Endothelial cell of umbilical vein (primary cell): ENCODE data around the gene TCEAL4. TPM values are rescaled to one million over a fixed set of nuclear protein-coding genes. Genes with fewer than 3 reads are reported as not detected.

Experiments
- BruUV-seq: library from RNA; stranded (reverse); fragments of 400-500 nt; replicated peaks from 2 replicates; lab custom pipeline; 2021; lab: Mats Ljungman, UMichigan
- CTCF ChIA-PET: fragments of 300-600, 350-600 bp; sonication (Branson Sonifier 250); formaldehyde crosslinking; loops from one replicate; lab custom pipeline; 2021; ENCODE audit warnings: antibody characterized with exemption, inconsistent platforms; lab: Charles Lee
- POLR2A ChIA-PET: fragments of 300-600, 350-600 bp; sonication (Branson Sonifier 250); formaldehyde crosslinking; loops from one replicate; lab custom pipeline; 2021; ENCODE audit warnings: antibody characterized with exemption, inconsistent platforms; lab: Charles Lee
- DNase-seq: peaks from one replicate; pipeline ENCODE4 v3.0.0-alpha.2; 2011; ENCODE audit warnings: low read depth, low spot score
- FAIRE-seq: peaks from 2 replicates; lab custom pipeline; 2011; peaks lifted over from hg19 to GRCh38; lab: Jason Lieb, UNC
- H2AFZ ChIP-seq: 2 replicates; pipeline ENCODE4 v1.6.0; 2012; ENCODE audit warnings: low read depth, low read length, control low read depth, inconsistent platforms
- H3K27ac ChIP-seq: 2 replicates; pipeline ENCODE4 v1.5.1; 2011; ENCODE audit warnings: low read depth, mild to moderate bottlenecking, control low read depth, low read length, moderate library complexity; ENCODE audit not compliant: insufficient read depth
- H3K27me3 ChIP-seq, 2 experiments: 2 replicates each; pipeline versions ENCODE4 v1.6.0 to v1.6.1; 2011; ENCODE audit warnings: low read length in 2 of 2, mixed read lengths in 1 of 2; ENCODE audit not compliant: control insufficient read depth in 2 of 2, insufficient read depth in 2 of 2
- H3K36me3 ChIP-seq, 2 experiments: 2 replicates in 1 of 2; 3 replicates in 1 of 2; pipeline ENCODE4 v1.5.1; 2011; ENCODE audit warnings: low read length in 2 of 2, mild to moderate bottlenecking in 1 of 2, moderate library complexity in 1 of 2; ENCODE audit not compliant: control insufficient read depth in 2 of 2, insufficient read depth in 2 of 2; ENCODE audit errors: extremely low read depth in 1 of 2
- H3K4me1 ChIP-seq: 3 replicates; pipeline ENCODE4 v1.5.1; 2011; ENCODE audit warnings: mild to moderate bottlenecking, low read length; ENCODE audit not compliant: control insufficient read depth, insufficient read depth; ENCODE audit errors: extremely low read depth
- H3K4me2 ChIP-seq: 2 replicates; pipeline ENCODE4 v1.6.1; 2011; ENCODE audit warnings: low read length, control low read depth, mixed read lengths; ENCODE audit not compliant: insufficient read depth
- H3K4me3 ChIP-seq, 3 experiments: fragments of 200-600 bp in 1 of 3; sonication (generic), shearing (Covaris generic) in 1 of 3; replicated peaks in 1 of 3; 2 replicates each; pipeline ENCODE4 v1.5.1; 2011 to 2016; ENCODE audit warnings: control low read depth in 3 of 3, low read length in 3 of 3, mild to moderate bottlenecking in 2 of 3, inconsistent platforms in 1 of 3, low read depth in 1 of 3, moderate library complexity in 1 of 3; ENCODE audit not compliant: insufficient read depth in 1 of 3
- H3K79me2 ChIP-seq: 2 replicates; pipeline ENCODE4 v1.6.0; 2012; ENCODE audit warnings: low read length, inconsistent platforms; ENCODE audit not compliant: control insufficient read depth, insufficient read depth
- H3K9ac ChIP-seq: replicated peaks from 2 replicates; pipeline ENCODE3; 2011; ENCODE audit warnings: low read length, control low read depth; ENCODE audit not compliant: insufficient read depth; ENCODE audit errors: extremely low read depth
- H3K9me1 ChIP-seq: replicated peaks from 3 replicates; pipeline ENCODE4 v1.6.0; 2011; ENCODE audit warnings: mild to moderate bottlenecking, low read length; ENCODE audit not compliant: control insufficient read depth, insufficient read depth; ENCODE audit errors: extremely low read depth
- H3K9me3 ChIP-seq: replicated peaks from 2 replicates; pipeline ENCODE4 v1.5.1; 2012; ENCODE audit warnings: low read length, inconsistent platforms; ENCODE audit not compliant: control insufficient read depth, insufficient read depth
- H4K20me1 ChIP-seq: replicated peaks from 2 replicates; pipeline ENCODE3; 2011; ENCODE audit warnings: mild to moderate bottlenecking, low read length; ENCODE audit not compliant: control insufficient read depth, insufficient read depth; ENCODE audit errors: extremely low read depth
- CTCF ChIP-seq, 2 donors: IDR thresholded peaks; 1 replicate in 1 of 2; 2 replicates in 1 of 2; pipeline ENCODE4 v1.5.1; 2011; ENCODE audit warnings: low read length in 2 of 2, mild to moderate bottlenecking in 2 of 2, moderate library complexity in 2 of 2, control low read depth in 1 of 2, inconsistent platforms in 1 of 2, low read depth in 1 of 2; ENCODE audit not compliant: insufficient read depth in 1 of 2; ENCODE audit errors: extremely low read depth in 1 of 2
- EZH2 ChIP-seq: IDR thresholded peaks from 2 replicates; pipeline ENCODE4 v1.6.1; 2012; ENCODE audit warnings: borderline replicate concordance, low read depth, mild to moderate bottlenecking, moderate library complexity, low read length, inconsistent platforms; ENCODE audit not compliant: severe bottlenecking
- FOS ChIP-seq: IDR thresholded peaks from 2 replicates; pipeline ENCODE4 v1.6.1; 2011; ENCODE audit warnings: mild to moderate bottlenecking, low read length, moderate library complexity, borderline replicate concordance; ENCODE audit not compliant: insufficient read depth
- GATA2 ChIP-seq: IDR thresholded peaks from 2 replicates; pipeline ENCODE4 v1.7.0; 2011; ENCODE audit warnings: low read depth, mild to moderate bottlenecking, moderate library complexity, mixed read lengths, low read length; ENCODE audit not compliant: insufficient read length, insufficient read depth
- JUN ChIP-seq: IDR thresholded peaks from 2 replicates; pipeline ENCODE4 v1.6.1; 2011; ENCODE audit warnings: borderline replicate concordance, low read depth; ENCODE audit not compliant: insufficient read length, insufficient read depth
- MAX ChIP-seq: IDR thresholded peaks from 2 replicates; pipeline ENCODE4 v1.6.1; 2011; ENCODE audit not compliant: insufficient read depth, insufficient read length
- MYC ChIP-seq: IDR thresholded peaks from one replicate; pipeline ENCODE4 v1.6.1; 2011; ENCODE audit warnings: mild to moderate bottlenecking, low read depth, low read length
- POLR2A ChIP-seq: IDR thresholded peaks from 2 replicates; pipeline ENCODE4 v1.6.1; 2012; ENCODE audit warnings: low read depth, mild to moderate bottlenecking, control low read depth, low read length
- POLR2AphosphoS5 ChIP-seq: IDR thresholded peaks from 2 replicates; pipeline ENCODE4 v1.6.1; 2012; ENCODE audit warnings: low read depth, mild to moderate bottlenecking, control low read depth, low read length, moderate library complexity; ENCODE audit not compliant: insufficient read depth
- dilution Hi-C: fragments of 300-500 bp; cut with MboI; formaldehyde crosslinking; loops from one replicate; pipeline ENCODE4 v1.15.0; 2019; ENCODE audit warnings: low sequenced_read_pairs; ENCODE audit not compliant: extremely low pct_ligation_motif_present
- intact Hi-C: fragments of 100-400 bp; cut with micrococcal nuclease; formaldehyde crosslinking; loops from one replicate; pipeline ENCODE4 v1.10.0; 2022
- polyA plus RNA-seq, 4 experiments: library from polyadenylated mRNA; depleted of rRNA in 3 of 4; stranded (reverse) in 3 of 4; unstranded in 1 of 4; fragments of >200 nt; gene quantifications; 2 replicates each; pipeline versions ENCODE4 v1.2.1 to v1.2.3, GENCODE V29; 2011 to 2012; ENCODE audit warnings: missing spikeins in 1 of 4
- total RNA-seq: library from RNA; stranded (reverse); gene quantifications from 2 replicates; pipeline ENCODE4 v1.2.3, GENCODE V29; 2021

The TCEAL4 gene
- total and polyA plus RNA-seq, 2 donors (not counting 3 experiments of a cell fraction or from before 2014, with no cell fraction given): 16.9 to 74.6 TPM

DNA sequence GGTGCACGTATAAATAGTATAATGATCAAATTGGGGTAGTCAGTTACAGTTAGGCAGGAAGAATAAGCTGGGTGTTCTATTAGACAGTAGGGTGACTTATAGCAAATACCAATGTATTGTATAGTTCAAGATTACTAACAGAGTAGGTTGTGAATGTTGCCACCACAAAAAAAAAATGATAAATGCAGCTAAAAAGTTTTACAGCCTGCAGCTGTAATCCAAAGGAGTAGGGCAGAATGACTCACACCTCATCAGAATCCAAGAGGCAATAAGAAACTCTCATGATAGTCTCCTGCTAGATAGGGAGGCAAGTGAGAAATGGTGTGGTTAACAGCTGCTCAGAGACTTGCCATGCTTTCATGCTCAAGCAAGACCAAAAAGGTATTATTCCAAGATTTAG lies 19.6 kb upstream of the TCEAL4 start:
- H3K4me2 ChIP-seq: no peak overlapping the region
- ChIA-PET POLR2A (no interaction called here), CTCF (no interaction called here)
- FAIRE-seq (no peak), DNase-seq (no peak)
- dilution Hi-C loops: no loop called here
- H3K36me3 ChIP-seq: no peaks in the 10 kb centered on the region
- no peak overlapping the region for H3K27ac ChIP-seq
- H3K9me1 ChIP-seq: no peaks in the 10 kb centered on the region
- no peaks in the 10 kb centered on the region for H3K27me3 ChIP-seq
- no TSS peak for BruUV-seq
- TF ChIP-seq POLR2AphosphoS5 (no peak), JUN (no peak), GATA2 (no peak), POLR2A (no peak), FOS (no peak), EZH2 (no peak), MYC (no peak), MAX (no peak)
- no peak overlapping the region for H3K9ac ChIP-seq
- no peak overlapping the region for H2AFZ ChIP-seq
- H3K4me1 ChIP-seq: peaks cover 5% of the 10 kb centered on the region
- no peaks in the 10 kb centered on the region for H4K20me1 ChIP-seq
- H3K9me3 ChIP-seq: no peaks in the 10 kb centered on the region
- intact Hi-C loops: no loop called here
- H3K4me3 ChIP-seq: no peak overlapping the region
- no peaks in the 10 kb centered on the region for H3K79me2 ChIP-seq

- Histone ChIP-seq H3K27ac (no peak overlapping the region), H4K20me1 (no peaks in the 10 kb centered on the region), H2AFZ (no peak overlapping the region), H3K9me3 (no peaks in the 10 kb centered on the region), H3K4me2 (no peak overlapping the region), H3K27me3 (no peaks in the 10 kb centered on the region), H3K79me2 (no peaks in the 10 kb centered on the region), H3K9ac (no peak overlapping the region), H3K4me1 (no peaks in the 10 kb centered on the region), H3K36me3 (no peaks in the 10 kb centered on the region), H3K4me3 (no peak overlapping the region), H3K9me1 (no peaks in the 10 kb centered on the region)
- DNase-seq (no peak), FAIRE-seq (no peak)
- dilution Hi-C loops (no loop called here), intact Hi-C loops (no loop called here)
- no TSS peak for BruUV-seq
- no peak for TF ChIP-seq GATA2
- TF ChIP-seq POLR2A: no peak
- TF ChIP-seq MYC: no peak
- no peak for TF ChIP-seq EZH2
- no peak for TF ChIP-seq POLR2AphosphoS5
- no peak for TF ChIP-seq FOS
- no peak for TF ChIP-seq CTCF (IDR thresholded peaks at IDR 0.05; ENCODE audit: extremely low read depth in 1 of 2, insufficient read depth in 1 of 2, low read depth in 1 of 2, low read length in 2 of 2)
- no peak for TF ChIP-seq JUN
- TF ChIP-seq MAX: no peak
- ChIA-PET POLR2A (no interaction called here), CTCF (no interaction called here)
Measured at GRCh38 chrX:103571121-103571520, 14.2 kb upstream of the TCEAL4 start.
